Stimulated activated CD4-positive, alpha-beta T cell treated with anti-CD3 and anti-CD28 coated beads, Interleukin-12 subunit alpha, Interleukin-12 subunit beta, amount 100 ng/mL, for 48 hours (primary cell): ENCODE data around the gene GNA12.
A peak's percentile ranks its signal among the peaks of the same experiment; 100 is the strongest.
"Not testable (repeated sequence)": the region's sequence is repeated elsewhere in the genome, so short reads cannot be mapped to it uniquely, and the experiment has no call there.

Experiments
- DNase-seq, 3 donors: peaks; one replicate each; pipeline ENCODE4 v3.0.0-alpha.2; 2020; ENCODE audit warnings: low read depth in 2 of 3, low spot score in 1 of 3

Gene GNA12

DNA sequence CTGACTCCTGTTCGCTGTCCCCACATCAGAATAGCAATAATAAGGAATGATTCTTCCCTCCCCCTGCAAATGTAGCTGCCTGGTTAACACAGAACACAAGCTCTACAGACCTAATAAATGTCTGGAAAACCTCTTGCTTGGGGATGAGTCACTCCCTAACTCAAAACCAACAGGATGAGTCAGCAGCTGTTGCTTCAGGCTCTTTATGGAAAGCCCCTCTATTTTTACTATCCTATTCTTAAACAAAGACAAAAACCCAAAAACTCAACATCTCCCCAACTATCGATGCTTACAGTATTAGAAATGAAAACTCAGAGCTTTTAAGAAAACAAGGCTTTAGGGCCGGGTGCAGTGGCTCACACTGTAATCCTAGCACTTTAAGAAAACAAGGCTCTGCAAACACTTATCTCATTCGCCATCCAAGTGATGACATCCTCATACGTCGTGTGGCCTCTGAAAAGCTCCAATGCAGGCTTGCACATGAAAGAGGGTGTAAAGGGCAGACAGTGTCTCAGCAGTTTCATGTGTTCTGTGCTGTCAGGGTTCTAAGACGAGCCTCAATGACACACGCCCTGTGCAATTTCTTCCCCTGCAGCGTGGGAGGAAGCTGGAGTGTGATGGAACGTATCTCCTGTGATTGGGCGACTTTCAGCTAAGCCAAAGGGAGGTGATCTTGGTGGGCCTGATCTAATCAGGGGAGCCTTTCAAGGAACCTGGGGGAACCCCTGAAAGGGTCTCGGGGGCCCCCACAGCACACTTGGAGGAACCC is 86.0 kb downstream of the GNA12 start:
- peak; percentile 61 to 78 (median 74) for DNase-seq

DNA sequence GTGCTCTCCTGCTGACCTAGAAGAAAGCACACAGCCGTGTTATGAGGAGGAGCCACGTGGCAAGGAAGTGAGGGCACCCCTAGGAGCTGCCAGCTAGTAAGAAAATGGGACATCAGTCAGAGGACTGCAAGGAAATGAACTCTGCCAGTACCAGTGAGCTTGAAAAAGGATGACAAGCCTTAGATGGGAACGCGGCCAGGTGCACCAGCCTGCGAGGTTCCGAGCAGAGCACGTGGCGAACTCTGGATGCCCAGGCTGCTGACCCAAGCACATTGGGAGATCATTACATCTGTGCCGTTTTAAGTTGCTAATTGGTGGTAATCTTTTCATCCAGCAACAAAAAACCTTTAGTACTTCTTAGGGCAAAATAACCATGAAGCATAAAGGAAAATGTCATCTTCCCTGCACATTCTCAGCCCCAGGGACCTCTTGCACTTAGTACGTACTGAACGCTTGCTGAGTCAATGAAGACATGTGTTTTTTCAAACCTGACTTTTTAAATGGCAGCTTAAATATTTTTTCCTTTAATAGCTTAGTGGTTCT is 86.7 kb downstream of the GNA12 start:
- no peak for DNase-seq

DNA sequence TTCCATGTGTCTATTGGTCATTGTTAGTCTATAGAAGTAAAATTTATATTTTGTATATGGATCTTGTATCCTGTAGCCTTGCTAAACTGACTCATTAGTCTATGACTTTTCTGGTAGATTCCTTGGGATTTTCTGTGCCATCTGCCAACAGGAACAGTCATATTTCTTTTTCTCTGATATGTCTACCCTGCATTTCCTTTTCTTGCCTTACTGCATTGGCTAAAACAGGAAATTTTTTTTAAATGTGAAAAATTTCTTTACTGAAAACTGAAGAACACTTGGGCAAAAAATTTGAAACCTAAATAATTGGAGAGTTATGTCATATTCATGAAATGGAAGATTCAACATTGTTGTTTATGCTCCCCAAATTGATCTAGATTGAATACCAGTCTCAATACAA is 88.6 kb downstream of the GNA12 start:
- no peak for DNase-seq

- DNase-seq, result no peak
Observed at GRCh38 chr7:2754912-2755311, 89.2 kb downstream of the GNA12 start.

GRCh38 chr7:2754086-2754485 is 90.0 kb downstream of the GNA12 start:
- DNase-seq, result no peak

DNA sequence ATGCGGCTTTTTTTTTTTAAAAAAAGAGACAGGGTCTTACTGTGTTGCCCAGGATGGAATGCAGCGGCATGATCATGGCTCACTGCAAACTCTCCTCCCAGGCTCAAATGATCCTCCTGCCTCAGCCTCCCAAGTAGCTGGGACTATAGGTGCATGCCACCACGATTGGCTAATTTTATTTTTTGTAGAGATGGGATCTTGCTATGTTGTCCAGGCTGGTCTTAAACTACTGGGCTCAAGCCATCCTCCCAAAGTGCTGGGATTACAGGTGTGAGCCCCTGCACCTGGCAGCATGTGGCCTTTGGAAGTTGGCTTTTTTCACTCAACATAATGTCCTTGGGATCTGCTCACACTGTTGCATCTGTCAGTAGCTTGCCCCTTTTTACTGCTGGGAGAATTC is 91.0 kb downstream of the GNA12 start:
- DNase-seq, result no peak

- DNase-seq, result no peak
Observed at GRCh38 chr7:2751086-2751485, 93.0 kb downstream of the GNA12 start.

DNA sequence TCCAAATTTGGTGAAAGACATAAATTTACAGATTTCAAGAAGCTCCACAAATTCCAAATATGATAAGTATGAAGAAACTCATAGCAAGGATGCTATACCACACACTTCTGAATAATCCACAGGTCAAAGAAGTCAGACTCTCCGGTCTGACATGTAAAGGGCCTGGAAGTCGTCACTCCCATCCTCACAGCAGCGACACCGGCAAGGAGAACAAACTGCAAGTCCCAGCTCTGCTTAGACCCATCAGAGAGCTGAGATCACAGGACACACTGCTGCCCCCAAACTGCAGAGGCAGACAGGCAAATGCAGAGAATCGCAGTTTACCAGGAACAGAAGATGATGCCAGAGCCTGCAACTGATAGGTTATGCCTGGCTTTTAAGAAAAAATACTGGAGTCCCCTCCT is 94.1 kb downstream of the GNA12 start:
- no peak for DNase-seq

GRCh38 chr7:2748684-2749083 is 95.4 kb downstream of the GNA12 start:
- DNase-seq, result not testable (repeated sequence)

DNA sequence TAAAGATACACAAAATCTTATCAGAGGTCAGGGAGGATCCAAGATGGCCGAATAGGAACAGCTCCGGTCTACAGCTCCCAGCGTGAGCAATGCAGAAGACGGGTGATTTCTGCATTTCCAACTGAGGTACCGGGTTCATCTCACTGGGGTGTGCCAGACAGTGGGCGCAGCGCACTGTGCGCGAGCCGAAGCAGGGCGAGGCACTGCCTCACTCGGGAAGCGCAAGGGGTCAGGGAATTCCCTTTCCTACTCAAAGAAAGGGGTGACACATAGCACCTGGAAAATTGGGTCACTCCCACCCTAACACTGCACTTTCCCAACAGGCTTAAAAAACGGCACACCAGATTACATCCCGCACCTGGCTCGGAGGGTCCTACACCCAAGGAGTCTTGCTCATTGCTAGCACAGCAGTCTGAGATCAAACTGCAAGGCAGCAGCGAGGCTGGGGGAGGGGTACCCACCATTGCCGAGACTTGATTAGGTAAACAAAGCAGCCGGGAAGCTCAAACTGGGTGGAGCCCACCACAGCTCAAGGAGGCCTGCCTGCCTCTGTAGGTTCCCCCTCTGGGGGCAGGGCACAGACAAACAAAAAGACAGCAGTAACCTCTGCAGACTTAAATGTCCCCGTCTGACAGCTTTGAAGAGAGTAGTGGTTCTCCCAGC is 100.5 kb downstream of the GNA12 start:
- DNase-seq, result not testable (repeated sequence)

GRCh38 chr7:2738766-2739549 is 105.2 kb downstream of the GNA12 start:
- DNase-seq, result no peak

DNA sequence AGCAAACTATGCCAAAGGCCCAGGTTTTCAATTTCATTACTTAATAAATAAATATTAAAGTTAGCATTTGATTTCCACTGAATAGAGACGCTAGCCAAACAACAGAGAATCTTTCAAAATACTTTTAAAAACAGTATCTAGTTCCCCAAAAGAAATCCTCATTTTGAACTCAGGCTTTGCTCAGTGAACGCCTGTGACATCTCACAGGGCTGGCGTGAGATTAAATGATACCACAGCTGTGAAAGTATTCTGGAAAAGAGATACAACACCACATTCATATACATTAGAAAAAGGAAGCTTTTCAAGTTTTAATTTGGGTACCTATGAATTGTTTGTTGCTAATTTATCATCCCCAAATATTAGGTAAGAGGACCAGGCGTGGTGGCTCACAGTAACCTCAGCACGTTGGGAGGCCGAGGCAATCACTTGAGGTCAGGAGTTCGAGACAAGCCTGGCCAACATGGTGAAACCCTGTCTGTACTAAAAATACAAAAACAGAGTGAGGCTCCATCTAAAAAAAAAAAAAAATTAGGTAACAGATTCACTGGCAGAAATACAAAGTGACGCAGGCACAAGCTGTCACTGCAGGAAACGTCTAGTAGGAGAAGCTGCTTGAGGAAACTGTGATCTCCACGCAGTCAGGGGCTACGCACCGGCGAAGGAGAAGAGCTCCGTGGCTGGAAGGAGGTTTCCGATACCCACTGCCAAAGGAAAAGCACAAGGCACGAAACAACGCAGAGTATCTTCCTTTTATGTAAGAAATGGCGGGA is 106.2 kb downstream of the GNA12 start:
- no peak for DNase-seq

- DNase-seq, result not testable (repeated sequence)
Observed at GRCh38 chr7:2737005-2737743, 106.9 kb downstream of the GNA12 start.

DNA sequence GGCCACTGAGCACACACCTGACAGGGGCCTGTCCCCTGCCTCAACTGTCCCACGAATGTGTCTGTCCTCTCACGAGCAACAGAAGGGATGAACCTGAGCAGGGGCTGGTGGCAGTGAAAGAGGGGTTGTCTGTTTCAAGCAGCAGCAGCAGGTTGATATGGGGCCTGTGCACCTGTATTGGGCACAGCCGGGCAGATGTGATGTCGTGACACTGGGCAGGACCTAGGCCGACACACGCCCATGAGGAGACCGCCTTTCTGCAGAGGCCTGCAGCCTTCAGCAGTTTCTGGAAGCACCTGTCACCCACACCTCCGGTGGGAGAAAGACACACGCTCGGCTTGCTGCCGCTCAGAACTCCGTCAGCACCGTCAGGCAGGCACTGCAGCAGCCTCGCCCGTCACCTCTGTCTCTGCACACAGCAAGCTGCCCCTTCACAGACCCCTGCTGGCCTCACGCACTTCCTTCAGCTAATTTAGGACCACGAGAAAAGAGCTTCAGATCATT is 107.6 kb downstream of the GNA12 start:
- DNase-seq, result no peak

DNA sequence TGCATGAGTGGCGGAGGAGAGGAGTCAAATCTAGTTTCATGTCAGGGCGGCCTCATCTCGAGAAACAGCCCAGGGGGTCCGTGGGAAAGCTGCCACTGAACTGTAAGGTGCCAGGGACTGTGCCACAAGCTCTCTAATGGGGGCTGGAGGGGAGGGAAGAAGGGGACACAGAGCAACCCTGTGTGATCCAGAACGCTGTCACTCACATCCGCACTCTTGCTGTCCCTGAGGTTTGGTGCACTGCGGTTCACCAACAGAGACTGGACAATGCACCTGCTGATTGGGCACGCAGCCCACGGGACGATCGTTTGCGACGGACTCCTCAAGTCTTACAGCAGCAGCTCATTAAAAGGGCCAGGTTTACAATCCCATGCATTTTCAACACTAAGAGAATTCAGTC is 108.4 kb downstream of the GNA12 start:
- no peak for DNase-seq

DNA sequence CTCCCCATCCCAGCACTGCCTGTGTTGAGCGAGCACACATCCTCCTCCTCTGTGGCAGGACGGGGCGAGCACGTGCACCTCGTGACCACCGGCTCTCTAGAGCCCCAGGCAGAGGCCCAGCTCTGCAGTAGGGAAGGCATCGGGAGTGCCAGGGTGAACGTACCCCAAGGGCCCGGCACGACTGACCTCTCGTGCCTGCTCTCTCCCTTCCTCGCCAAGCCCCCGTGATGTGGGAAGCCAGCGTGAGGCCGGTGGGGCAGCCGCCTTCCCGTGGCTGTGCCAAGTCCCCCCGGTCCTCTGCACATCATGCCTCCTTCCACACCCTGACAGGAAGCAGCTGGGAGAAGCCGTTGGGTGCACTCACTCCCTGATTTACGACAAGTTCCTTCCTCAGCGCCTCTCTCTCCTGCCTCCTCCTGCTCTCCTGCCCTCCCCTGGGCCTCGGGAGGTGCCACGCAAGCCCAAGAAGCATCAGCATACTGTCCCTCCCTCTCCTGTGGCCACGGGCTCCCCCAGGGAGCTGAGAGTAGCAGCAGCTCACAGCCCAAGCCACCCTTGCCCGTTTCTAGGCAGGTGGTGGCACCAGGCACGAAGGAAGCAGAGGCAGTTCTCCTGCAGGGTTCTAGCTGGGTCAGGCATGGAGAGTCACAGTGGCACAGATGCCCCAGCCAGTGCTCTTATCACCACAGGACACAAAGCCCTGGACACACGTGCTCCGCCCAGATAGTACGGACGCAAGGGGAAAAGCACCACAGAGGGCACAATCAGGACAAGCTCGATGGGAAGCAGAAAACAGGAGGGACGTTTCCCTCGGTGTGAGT is 109.1 kb downstream of the GNA12 start:
- no peak for DNase-seq

GRCh38 chr7:2734084-2734686 is 109.9 kb downstream of the GNA12 start:
- no peak for DNase-seq

GRCh38 chr7:2732959-2733584 is 111.0 kb downstream of the GNA12 start:
- DNase-seq, result no peak
